ENCODE results near the gene TDRD15.
"Not testable (repeated sequence)": the region's sequence is repeated elsewhere in the genome, so short reads cannot be mapped to it uniquely, and the experiment has no call there.

TDRD15 gene

DNA sequence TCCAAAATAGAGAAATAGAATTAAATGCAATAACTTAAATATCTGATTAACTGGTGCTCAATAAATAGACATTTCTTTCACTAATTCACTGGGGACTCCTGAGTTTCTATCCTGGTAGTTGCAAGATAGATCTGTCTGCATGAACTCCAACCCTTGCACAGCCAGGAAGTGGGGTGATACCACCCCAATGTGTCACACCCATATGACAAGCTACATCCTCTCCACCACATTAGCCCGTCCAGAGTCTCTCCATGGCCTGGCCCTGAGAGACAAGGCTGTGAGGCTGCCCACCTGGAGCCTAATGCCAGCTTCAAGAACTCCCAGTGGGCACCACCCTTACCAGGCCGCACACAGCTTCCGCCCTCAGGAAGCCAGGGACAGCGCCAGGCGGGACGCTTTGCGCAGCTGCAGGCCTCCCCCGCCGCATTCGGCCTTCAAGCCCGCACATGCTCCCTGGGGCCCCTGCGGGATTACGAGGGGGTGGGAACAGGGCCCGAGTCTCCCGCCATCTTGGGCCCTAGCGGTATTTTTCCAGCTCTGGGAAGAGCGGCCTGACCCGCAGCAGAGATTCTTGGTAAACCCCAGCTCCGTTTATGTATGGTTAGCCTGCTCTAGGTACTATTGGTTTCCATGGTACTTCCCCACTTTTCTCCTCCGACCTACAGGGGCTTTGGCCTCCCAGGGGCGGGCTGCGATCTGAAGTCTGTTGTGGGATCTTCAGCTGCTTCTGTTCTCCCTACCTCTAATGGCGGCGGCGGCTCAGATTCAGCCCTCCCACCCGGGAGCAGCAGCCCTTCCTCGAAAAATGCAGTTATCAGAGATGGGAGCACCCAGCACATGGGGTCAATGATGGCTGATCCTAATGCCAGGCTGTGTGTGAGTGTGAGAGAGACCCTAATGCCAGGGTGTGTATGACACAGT is at the start of gene TDRD15:
Gene TDRD15 (plus strand): TSS at position 496 of the 921 bp plus-strand sequence. CDS start 13,500 bp downstream, outside the sequence.
- no peak for DNase-seq

DNA sequence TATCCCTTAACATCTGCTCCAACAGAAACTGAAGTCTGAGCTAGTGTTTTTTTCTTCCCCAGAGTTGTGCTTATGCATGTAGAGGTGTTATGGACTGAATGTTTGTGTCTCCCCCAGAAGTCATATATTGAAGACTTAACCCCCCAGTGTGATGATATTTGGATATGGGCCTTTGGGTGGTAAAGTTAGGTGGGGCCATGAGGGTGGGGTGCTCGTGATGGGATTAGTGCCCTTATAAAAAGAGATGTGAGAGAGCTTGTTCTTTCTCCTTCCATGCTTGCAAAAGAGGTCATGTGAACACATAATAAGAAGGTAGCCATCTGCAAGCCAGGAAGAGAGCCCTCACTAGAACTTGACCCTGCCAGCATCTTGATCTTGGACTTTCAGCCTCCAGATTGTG is 45.5 kb upstream of the TDRD15 start:
- DNase-seq: no peak

DNA sequence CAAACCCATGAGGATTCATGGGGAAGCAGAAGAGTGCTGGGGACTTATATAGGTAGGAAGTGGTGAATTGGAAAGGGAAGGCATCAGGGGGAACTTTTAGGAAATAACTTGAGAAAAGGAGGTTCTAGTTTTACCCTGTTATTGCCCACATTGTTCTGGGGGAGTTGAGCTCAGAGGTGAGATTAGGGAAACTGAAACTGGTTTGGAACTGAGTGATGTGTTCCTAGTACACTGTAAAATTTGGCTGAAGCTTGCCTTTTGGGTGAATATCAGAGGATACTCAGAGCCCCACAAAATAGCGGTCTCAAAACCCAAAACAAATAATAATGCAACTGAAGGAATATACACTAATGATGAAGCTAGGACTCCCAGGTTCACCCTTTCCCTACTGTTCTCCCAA is 40.3 kb upstream of the TDRD15 start:
- DNase-seq: no peak

DNA sequence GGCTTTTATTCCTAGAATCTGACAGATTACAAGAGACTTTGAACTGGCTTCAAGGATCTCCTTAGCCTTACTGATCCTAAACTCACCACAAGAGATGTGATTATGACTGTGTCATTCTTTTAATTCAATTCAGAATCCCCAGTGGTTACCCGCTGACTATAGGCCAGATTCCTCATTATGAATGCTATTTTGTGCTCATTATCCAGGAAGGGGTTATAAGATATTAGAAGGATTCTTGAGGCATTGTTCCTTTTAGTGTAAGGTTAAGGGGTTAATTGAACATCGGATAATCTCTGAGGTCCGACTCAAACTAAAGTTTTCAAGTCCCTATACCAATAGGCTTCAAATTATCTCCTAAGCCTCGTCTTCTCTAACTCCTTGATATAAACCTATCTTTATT is 39.4 kb upstream of the TDRD15 start:
- DNase-seq: no peak

DNA sequence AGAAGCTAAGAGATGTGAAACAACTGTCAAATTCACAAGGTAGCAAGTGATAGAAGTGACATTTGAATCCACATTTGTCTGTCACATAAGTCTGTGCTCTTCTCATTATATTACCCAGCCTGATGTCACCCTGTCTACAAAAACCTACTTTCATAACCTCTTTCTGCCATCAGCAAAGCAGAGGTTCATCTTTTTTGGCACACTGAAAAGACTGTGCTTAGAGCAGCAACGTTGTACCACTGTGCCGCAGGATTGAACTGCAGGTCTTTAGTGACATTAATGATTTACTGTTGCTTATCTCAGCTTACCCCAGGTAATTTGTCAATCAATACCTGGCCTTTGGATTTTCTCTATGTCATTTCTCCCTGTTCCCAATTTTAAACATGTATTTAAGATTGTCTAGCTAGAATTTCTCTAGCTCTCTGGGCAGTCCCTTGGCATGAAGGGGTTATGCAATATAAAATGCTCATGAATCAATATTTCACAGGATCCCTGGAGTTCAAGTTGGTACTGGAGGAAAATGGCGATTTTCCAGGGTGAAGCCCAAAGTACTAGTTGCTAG is 31.4 kb upstream of the TDRD15 start:
- DNase-seq: no peak

DNA sequence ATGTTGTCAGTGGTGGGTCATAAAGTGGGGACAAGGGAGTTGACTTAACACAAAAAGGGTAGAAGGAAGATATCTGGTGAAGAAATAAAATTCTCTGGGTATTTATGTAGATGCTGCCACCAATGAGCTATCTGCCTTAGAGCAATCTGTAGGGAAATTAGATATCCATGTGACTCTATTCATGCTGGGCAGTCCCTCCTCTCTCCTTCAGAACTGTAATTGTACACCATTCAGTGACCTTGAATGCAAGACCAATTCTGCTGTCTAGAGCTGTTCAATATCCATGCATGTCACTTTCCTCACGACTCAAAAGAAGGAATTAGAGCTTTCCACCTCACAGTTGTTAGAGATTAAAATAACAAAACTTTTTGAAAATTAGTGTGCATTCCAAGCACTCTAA is 28.6 kb upstream of the TDRD15 start:
- no peak for DNase-seq

DNA sequence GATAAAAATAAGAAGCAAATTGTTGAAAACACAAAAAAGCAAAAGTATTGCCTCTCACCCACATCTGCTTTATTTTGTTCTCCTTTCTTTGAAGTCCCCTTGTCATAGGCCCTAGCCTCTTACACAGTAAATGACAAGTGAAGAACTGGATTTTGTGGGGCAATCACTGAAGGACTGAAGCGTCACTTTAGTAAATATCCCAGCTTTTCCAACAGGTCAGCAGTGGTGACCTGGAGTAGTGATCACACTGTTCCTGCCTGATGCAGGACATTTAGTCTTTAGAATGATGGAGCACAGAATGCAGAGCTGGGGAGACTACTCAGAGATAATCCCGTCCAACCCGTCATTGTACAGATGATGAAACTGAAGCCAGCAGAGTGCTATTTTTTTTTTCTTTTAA is 28.1 kb upstream of the TDRD15 start:
- no peak for DNase-seq

DNA sequence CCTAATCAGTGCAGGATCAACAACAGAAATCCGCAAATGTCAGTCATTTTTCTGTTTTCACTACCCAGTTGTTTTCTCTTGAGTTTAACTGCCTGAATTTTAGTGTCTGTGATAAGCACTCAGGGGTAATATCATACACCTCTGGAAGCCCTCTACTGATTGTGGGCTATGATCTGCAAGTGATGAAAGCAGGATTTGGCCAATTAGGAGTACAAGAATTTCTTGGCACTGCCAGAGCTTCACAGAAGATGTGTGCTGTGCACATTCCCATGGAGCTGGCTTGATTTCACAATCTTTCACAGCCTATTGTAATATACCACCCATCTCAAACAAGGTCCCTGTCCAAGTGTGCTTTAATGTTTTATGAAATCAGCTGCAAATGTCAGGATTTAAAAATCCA is 27.3 kb upstream of the TDRD15 start:
- no peak for DNase-seq

DNA sequence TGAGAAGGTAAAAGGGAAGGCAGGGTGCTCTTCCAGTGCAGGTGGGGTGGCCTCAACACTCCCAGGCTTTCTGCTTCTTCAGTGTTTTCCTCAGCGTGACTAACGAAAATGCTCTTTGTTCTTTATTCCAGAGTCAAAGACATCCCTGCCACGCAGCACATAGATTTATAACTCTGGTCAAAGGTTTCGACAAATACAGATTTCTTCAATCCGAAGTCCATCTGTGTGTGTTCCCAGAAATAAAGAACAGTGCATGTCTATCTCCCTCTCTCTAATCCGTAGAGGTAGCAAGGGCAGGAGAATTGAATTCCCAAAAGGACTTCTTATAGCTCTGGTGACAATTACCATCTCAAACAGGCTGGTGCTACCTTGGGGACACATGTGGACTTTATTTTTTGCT is 26.4 kb upstream of the TDRD15 start:
- no peak for DNase-seq

DNA sequence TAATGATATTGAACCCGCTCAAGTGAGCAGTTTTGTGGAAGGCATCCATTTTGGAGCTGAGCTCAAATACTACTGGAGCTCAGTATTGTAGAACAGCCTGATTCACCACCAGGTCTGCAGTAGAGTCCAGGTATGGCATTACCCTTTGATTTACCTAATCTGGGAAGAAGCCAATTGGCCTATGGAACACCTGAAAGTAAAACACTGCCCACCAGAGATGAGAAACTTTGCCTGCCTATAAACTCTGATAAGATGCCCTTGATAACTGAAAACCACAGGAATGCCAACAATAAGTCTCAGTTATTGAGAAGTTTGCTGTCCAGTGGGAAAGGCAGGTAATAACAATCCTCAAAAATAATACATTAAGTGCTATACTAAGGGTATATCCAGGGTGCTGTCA is 25.5 kb upstream of the TDRD15 start:
- DNase-seq: no peak

DNA sequence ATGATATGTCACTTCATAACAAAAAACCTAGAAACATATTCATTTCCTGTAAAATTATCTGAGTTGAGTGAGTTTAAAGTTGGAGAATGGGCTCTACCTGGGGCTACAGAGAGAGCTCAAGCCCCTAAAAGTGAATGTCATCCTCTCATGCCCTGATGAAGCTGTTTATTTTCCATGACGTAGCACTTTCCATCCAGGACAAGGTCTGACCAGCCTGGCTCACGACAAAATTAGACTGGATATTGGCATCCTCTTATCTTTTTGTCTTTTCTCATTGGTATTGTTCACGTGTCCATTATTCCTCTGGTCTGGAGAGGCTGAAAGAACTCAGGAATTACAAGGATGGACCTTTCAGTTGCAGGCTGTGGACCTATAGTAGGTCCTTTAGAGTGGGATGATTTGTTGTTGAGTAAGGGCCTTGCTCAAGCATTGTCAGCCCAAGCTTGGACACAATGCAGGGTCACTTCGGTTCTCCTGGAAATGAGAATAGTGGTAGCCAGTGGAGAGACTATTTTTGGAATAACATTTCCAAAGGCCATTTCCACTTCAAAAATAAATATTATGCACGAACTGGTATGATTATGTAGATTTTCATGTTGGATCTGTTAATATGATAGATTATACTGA is 24.4 kb upstream of the TDRD15 start:
- DNase-seq: no peak

DNA sequence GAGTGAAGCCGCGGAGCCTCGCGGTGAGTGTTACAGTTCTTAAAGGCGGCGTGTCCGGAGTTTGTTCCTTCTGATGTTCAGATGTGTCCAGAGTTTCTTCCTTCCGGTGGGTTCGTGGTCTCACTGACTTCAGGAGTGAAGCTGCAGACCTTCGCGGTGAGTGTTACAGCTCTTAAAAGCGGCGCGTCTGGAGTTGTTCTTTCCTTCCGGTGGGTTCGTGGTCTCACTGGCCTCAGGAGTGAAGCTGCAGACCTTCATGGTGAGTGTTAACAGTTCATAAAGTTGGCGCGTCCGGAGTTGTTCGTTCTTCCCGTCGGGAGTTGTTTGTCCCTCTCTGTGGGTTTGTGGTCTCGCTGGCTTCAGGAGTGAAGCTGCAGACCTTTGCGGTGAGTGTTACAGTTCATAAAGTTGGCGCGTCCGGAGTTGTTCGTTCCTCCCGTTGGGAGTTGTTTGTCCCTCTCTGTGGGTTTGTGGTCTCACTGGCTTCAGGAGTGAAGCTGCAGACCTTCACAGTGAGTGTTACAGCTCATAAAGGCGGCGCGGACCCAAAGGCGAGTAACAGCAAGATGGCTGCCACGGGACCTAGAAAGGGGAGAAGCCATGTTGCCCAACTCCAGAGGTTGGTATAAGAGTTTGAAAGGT is 22.1 kb upstream of the TDRD15 start:
- not testable (repeated sequence) for DNase-seq

DNA sequence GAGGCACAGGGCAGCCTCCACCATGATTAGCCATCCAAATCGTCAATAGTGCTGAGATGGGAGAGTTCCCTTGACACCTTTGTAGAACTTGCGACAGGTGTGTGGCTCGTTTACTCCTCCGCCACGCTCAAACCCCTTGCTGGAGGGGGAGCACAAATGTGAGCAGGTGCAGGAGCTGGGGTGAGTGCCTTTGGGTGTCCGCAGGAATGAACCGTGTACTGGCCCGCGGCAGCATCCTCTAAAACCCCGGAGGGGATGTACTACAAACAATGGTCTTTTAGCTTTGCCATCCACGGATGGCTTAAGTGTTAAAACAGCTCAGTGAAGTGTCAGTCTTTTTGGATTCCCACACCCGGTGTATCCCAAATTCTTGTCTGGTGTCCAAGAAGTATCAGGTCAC is 21.4 kb upstream of the TDRD15 start:
- DNase-seq: no peak

DNA sequence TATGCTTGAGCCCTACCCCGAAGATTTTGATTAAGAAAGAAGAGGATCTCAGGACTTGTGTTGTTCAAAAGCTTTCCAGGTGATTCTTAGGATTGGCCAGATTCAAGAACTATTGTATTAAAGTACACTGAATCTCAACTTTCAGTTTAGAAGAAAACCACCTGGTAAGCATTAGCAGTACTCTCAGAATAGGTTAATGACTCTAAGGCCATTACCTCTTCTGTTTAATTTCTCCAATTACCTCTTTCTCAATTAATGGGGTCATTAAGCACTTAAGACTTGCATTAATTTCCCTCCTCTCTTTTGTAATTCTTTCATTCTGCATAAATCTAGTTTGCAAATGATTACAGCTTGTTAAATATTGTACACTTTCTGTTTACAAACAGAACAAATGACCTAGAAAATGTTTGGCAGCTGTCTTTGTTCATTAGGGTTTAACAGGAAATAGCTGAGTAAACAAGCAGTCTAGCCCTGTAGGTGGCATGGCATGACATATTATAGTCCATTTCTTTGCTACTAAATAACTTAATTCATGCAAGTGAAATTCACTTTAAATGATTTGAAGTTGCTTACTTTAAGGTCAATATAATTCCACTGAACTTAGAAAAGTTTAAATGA is 20.4 kb upstream of the TDRD15 start:
- DNase-seq: no peak

DNA sequence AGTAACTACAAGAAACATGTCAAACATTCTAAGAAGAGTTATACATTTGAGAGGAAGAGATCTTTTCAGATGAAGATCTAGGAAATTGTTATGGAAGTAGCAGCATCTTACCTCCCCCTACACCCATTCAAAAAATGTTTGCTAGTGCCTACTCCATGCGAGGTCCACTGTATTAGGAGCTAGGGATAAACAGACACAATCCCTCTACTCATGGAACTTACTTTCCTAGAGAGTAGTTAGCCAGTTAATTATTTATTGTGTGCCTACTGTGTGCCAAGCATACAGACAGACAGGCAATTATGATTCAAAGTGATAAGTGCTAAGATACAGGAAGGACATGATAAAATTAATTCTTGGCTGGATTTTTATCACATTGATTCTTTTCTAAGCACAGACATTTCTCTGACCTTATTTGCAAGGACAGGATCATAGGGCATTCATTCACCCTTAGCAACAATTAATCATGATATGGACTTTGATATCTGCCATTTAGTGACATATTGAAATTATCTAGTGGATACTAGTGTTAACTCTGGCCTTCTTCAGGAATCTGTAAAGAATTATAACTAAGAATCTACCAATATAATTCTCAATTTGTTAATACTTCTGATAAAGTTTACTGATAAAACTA is 19.6 kb upstream of the TDRD15 start:
- DNase-seq: no peak

DNA sequence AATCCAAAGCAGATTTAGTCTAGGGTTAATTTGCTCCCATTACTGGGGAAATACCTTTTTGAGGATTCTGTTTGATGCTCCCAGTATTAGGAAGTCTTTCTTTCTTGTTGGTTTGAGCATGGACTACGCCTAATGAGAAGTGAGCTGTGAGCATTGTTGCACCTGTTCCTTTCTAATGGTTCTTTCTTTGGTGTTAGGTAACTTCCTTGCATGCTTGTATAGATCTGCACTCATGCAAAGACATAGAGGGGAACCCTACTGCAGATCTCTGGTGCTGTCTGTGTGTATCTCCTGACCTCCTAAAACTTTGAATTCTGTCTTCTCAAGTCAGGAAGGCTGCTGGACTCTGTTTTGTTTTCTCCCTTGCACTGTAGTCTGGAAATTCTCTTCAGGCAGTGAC is 12.8 kb upstream of the TDRD15 start:
- DNase-seq: no peak

DNA sequence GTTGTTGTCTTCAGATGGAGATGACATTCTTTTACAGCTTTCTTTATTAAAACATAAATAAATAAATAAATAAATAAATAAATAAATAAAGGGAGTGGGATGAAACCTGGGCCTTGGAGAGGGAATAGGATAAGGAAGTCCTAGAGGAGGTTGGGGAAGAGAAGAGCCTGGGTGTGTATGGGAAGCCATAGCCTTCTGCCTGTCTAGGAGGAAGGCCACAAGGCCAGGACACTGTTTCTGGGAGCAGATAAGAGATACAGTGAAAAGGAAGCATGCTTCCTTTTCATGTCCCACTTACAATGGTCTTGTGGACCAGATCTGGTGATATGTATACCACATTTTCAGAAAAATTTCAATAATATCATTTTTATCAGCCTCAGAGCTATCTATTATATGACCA is 6.1 kb upstream of the TDRD15 start:
- DNase-seq: no peak

DNA sequence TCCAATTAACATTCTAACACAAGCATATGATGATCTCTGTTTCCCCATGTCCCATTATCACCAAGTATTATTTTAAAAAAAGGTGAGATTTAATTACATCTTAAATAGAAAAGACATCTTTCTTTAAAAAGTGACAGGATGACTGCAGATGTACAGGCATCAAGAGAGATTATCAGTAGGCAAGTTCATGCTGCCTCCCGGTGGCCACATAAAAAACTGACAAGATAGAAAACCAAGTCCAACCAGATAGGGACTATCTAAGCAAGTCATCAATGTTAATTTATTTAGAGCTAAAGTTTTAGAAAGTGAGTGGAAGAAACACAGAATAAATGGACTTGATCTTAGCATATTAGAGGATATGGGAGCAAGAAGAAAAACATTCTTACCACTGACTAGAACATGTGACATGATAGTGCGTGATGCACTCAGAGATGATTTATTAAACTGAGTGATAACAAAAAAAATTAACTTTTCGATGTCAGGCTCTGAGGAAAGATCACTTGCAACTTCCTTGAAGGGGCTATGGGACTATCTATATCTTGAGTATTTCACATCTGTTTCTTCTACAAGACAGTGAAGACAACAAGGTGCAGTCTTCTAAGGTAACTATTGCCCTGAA is 5.4 kb upstream of the TDRD15 start:
- no peak for DNase-seq

DNA sequence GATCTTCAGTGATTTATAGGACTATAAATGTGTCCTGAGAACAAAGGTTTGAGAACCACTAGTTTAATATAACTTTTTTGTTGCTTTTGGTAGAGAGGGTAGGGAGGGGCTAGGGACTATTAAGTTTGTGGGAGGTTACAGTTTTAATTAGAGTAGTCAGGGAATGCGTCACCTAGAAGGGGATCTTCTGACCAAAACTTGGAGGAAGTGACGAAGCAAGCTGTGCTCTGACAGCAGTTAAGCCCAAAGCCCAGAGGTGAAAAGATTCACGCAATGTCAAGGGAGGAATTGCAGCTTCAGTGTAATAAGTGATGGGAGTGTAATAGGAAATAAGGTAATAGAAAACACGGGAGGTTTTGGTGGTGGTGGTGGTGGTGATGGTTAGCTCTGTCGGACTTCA is 8.1 kb downstream of the TDRD15 start:
- no peak for DNase-seq

DNA sequence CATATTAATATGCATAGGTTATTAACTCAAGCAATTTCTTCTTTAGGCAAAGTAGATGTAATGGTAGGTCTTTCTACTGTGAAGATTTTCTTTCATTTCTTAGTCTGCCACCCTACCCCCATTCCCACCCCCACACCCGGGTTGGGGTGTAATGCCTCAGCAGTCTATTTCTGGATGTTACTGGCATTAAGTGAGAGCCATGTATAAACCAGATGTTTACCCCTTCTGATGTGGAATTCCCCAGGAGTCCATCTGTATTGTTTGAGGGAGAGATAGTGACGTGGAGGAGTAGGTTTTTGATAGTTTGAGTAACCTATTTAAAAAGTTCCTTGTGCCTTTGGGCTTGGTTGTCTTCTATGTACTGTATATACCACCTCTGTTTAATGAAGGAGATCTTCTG is 11.8 kb downstream of the TDRD15 start:
- DNase-seq: no peak

DNA sequence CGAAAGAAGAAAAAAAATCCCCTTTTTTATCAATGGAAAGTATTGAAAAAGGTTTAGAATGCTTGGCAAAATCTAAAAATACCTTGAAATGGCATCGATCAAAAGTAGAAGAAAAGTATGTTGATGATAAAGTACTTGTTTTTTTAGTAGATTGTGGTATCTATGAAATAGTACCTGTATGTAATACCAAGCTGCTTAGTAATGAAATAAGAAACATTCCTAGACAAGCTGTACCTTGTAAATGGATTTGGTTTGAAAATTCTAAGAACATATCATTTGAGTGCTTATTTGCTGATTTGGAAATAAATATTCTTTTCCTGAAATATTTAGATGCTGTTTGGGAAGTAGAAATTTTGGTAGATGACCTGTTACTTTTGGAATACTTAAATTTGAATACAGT is 18.4 kb downstream of the TDRD15 start:
- no peak for DNase-seq

DNA sequence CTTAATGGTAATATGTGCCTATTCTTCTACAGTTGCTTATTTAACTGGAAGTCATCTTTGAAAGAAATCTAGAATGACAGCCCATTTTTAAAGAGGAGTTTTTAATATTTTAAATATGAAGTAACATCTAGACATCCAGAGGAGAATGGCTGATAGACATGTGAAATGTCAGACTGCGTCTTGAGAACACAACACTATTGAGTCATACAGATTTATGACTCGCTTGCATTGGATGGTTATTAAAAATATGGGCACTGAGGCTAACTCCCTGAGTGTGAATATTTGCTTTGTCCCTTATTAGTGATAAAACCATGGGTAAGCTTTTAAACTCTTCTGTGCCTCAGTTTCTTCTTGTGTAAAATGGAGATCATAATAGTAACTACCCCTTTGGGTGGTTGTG is 22.9 kb downstream of the TDRD15 start:
- DNase-seq: no peak
